ENCODE data around the gene CRYBA2.

Gene CRYBA2

GRCh38 chr2:218956039-218956438 is 37.2 kb downstream of the CRYBA2 start:
- no peak for DNase-seq (ENCODE audit: low spot score)

- no peak for DNase-seq (ENCODE audit: low spot score)
Observed at GRCh38 chr2:218954541-218955300, 38.5 kb downstream of the CRYBA2 start.

GRCh38 chr2:218953366-218953954 is 39.8 kb downstream of the CRYBA2 start:
- DNase-seq (ENCODE audit: low spot score), result no peak

GRCh38 chr2:218952160-218952559 is 41.1 kb downstream of the CRYBA2 start:
- no peak for DNase-seq (ENCODE audit: low spot score)

- DNase-seq (ENCODE audit: low spot score), result no peak
Observed at GRCh38 chr2:218946621-218947020, 46.6 kb downstream of the CRYBA2 start.

- DNase-seq (ENCODE audit: low spot score), result no peak
Observed at GRCh38 chr2:218944759-218945404, 48.3 kb downstream of the CRYBA2 start.

Data from hepatic stellate cell (primary cell).